Loucy (cell line): ENCODE data around the gene RPS6KA2.

Experiments
- H2AFZ ChIP-seq: fragments of 200-600 bp; sonication (generic); 2 replicates; pipeline ENCODE4 v1.6.0; 2016; ENCODE audit warnings: antibody characterized with exemption, mild to moderate bottlenecking, low read length, moderate library complexity
- H3F3A ChIP-seq: fragments of 200-600 bp; 2 replicates; pipeline ENCODE4 v1.6.0; 2016; ENCODE audit warnings: antibody characterized with exemption, low read depth, mild to moderate bottlenecking
- H3K27me3 ChIP-seq: fragments of 200-600 bp; sonication (generic); 2 replicates; pipeline ENCODE4 v1.6.1; 2014; ENCODE audit warnings: low read length, mild to moderate bottlenecking; ENCODE audit not compliant: insufficient read depth, poor library complexity, severe bottlenecking
- H3K36me3 ChIP-seq: fragments of 200-600 bp; sonication (generic); 2 replicates; pipeline ENCODE4 v1.6.1; 2016; ENCODE audit warnings: low read length; ENCODE audit not compliant: insufficient read depth
- H3K4me1 ChIP-seq: fragments of 200-600 bp; sonication (generic); 2 replicates; pipeline ENCODE4 v1.5.1; 2014; ENCODE audit warnings: low read length, mild to moderate bottlenecking; ENCODE audit not compliant: insufficient read depth, poor library complexity, severe bottlenecking
- H3K4me2 ChIP-seq: fragments of 200-600 bp; sonication (generic); 2 replicates; pipeline ENCODE4 v1.6.0; 2014; ENCODE audit warnings: antibody characterized with exemption, low read length, low read depth, mild to moderate bottlenecking; ENCODE audit not compliant: poor library complexity, severe bottlenecking
- H3K4me3 ChIP-seq: fragments of 200-600 bp; sonication (generic); 2 replicates; pipeline ENCODE4 v1.5.1; 2014; ENCODE audit warnings: low read length, mild to moderate bottlenecking, mixed read lengths; ENCODE audit not compliant: poor library complexity, severe bottlenecking
- H3K79me2 ChIP-seq: fragments of 200-600 bp; sonication (generic); 2 replicates; pipeline ENCODE4 v1.6.1; 2014; ENCODE audit warnings: low read length; ENCODE audit not compliant: insufficient read depth
- H3K9ac ChIP-seq: fragments of 200-600 bp; sonication (generic); 2 replicates; pipeline ENCODE4 v1.6.0; 2014; ENCODE audit warnings: mild to moderate bottlenecking, low read depth, low read length, moderate library complexity; ENCODE audit not compliant: poor library complexity, severe bottlenecking
- H3K9me2 ChIP-seq: fragments of 200-600 bp; sonication (generic); replicated peaks from 2 replicates; pipeline ENCODE4 v1.6.1; 2016; ENCODE audit warnings: low read depth, low read length, mixed read lengths
- H3K9me3 ChIP-seq: fragments of 200-600 bp; sonication (generic); 2 replicates; pipeline ENCODE4 v1.6.1; 2014; ENCODE audit warnings: mild to moderate bottlenecking, antibody characterized with exemption, low read length, low read depth; ENCODE audit not compliant: insufficient read depth
- H4K20me1 ChIP-seq: fragments of 200-600 bp; sonication (generic); 2 replicates; pipeline ENCODE4 v1.6.0; 2014; ENCODE audit warnings: antibody characterized with exemption, low read length, mild to moderate bottlenecking; ENCODE audit not compliant: insufficient read depth, poor library complexity, severe bottlenecking
- EZH2phosphoT487 ChIP-seq: fragments of 200-600 bp; IDR thresholded peaks from 2 replicates; pipeline ENCODE4 v1.6.1; 2018; ENCODE audit warnings: antibody characterized with exemption, mild to moderate bottlenecking, moderate library complexity, borderline replicate concordance
- TF ChIP-seq, protein P1 (sequence below): fragments of 200-600 bp; sonication (generic); conservative IDR thresholded peaks from 2 replicates; pipeline ENCODE4 v1.5.1; 2014; ENCODE audit warnings: mild to moderate bottlenecking, antibody characterized with exemption, low read length

Gene RPS6KA2

DNA sequence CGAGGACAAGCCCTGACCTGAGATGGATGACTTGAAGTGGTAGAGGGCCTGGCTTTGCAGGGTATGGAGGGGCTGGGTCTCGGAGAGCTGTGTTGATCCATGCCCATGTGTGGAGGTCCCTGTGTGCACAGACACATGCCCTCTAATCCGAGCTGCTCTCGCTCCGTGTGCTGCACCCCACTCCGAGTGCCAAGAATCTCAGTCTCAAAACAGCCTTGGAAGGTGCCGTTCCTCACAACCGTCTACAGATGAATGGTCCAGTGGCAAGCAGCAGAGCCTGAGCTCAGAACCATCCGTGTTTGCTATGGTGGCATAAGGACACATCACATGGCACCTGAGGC, 133.0 kb downstream of the RPS6KA2 start:
- peaks cover 32% of the 10 kb centered on the region for H3K4me1 ChIP-seq
- H2AFZ ChIP-seq = no peak overlapping the region
- no peaks in the 10 kb centered on the region for H3F3A ChIP-seq
- no peak overlapping the region for H3K4me2 ChIP-seq
- no peak for TF ChIP-seq EZH2phosphoT487
- TF ChIP-seq, protein P1, sequence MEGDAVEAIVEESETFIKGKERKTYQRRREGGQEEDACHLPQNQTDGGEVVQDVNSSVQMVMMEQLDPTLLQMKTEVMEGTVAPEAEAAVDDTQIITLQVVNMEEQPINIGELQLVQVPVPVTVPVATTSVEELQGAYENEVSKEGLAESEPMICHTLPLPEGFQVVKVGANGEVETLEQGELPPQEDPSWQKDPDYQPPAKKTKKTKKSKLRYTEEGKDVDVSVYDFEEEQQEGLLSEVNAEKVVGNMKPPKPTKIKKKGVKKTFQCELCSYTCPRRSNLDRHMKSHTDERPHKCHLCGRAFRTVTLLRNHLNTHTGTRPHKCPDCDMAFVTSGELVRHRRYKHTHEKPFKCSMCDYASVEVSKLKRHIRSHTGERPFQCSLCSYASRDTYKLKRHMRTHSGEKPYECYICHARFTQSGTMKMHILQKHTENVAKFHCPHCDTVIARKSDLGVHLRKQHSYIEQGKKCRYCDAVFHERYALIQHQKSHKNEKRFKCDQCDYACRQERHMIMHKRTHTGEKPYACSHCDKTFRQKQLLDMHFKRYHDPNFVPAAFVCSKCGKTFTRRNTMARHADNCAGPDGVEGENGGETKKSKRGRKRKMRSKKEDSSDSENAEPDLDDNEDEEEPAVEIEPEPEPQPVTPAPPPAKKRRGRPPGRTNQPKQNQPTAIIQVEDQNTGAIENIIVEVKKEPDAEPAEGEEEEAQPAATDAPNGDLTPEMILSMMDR = no peak
- no peak overlapping the region for H3K4me3 ChIP-seq
- no peaks in the 10 kb centered on the region for H3K79me2 ChIP-seq
- no peaks in the 10 kb centered on the region for H3K27me3 ChIP-seq
- no peaks in the 10 kb centered on the region for H3K36me3 ChIP-seq
- H3K9ac ChIP-seq = no peak overlapping the region
- no peaks in the 10 kb centered on the region for H4K20me1 ChIP-seq
- H3K9me2 ChIP-seq = no peaks in the 10 kb centered on the region
- H3K9me3 ChIP-seq = no peaks in the 10 kb centered on the region

DNA sequence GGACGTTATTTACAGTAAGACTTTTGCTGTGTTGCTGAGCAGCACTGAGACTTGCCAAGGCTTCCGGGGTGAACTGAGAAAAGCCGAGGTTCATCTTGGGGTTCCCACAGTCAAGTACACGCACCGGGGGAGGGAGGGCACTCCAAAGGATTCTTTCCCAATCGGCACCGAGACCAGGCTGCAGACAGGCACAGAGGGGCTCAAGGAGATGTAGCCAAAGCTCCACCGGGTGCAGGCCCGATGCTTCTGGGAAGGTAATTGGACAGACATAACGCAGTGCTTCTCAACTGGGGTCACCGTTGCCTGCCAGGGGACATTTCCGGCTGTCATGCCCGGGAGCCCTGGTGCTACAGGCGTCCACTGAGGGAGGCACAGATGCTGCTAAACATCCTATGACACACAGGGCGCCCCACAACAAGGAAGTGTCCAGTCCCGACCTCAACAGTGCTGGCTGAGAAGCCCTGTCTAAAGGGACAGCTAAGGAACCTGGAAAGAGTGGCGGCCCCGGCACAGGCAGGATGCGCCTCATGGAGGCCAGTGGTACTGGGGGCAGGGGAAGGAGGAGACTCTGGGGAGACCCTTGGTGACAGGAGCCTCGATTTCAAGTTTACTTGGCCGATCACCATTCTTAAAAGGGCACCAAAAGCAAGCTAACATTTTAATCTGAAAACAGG, 133.5 kb downstream of the RPS6KA2 start:
- Histone ChIP-seq H3F3A (peaks cover 3% of the 10 kb centered on the region), H3K4me1 (peaks cover 36% of the 10 kb centered on the region), H3K36me3 (no peaks in the 10 kb centered on the region), H3K27me3 (no peaks in the 10 kb centered on the region), H3K4me3 (no peak overlapping the region), H3K9me2 (no peaks in the 10 kb centered on the region), H3K9me3 (peaks cover 4% of the 10 kb centered on the region; the same call in 1 of the 2 replicates), H3K4me2 (no peak overlapping the region), H4K20me1 (no peaks in the 10 kb centered on the region), H3K79me2 (no peaks in the 10 kb centered on the region), H3K9ac (no peak overlapping the region), H2AFZ (no peak overlapping the region)
- TF ChIP-seq EZH2phosphoT487 = no peak
- TF ChIP-seq, protein P1 = no peak

DNA sequence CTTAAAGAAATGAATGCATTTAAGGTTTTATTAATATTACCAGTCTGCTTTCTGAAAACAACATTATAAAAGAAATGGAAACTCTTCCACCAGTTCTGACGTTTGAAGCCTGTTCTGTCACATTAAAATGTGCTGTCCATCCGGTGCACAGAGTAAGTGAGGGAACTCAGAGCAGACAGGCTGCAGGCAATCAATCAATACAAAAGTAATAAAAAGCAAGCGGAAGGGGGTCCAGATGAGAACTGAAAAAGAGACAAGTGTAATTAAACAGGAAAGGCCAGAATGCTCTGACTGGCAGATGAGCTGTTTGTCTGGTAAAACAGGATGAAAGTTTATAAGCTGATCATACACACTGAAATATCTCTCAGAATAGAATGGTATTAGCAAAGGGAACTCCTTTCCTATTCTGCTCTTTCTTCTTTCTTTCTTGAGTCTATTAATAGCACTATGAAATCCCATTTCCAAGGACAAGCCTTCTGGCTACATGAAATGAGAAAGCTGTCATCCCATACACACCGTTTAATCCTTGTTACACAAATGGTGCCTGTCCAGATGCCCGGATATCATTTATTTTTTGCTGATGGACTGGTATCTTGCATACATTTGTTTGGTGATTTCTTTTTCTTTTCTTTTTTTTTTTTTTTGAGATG, 134.8 kb downstream of the RPS6KA2 start:
- H3K27me3 ChIP-seq = no peaks in the 10 kb centered on the region
- peaks cover 13% of the 10 kb centered on the region for H3K9me3 ChIP-seq
- H3K9ac ChIP-seq = no peak overlapping the region

More for the DNA sequence above, 134.8 kb downstream of the RPS6KA2 start:
- Histone ChIP-seq H4K20me1 (no peaks in the 10 kb centered on the region), H3K9me2 (no peaks in the 10 kb centered on the region), H3K79me2 (no peaks in the 10 kb centered on the region), H3K4me1 (peaks cover 49% of the 10 kb centered on the region), H3K4me3 (no peak overlapping the region), H3K36me3 (peaks cover 1% of the 10 kb centered on the region; the same call in 1 of the 2 replicates), H3F3A (peaks cover 16% of the 10 kb centered on the region), H2AFZ (no peak overlapping the region), H3K4me2 (no peak overlapping the region)
- TF ChIP-seq, protein P1 = no peak
- no peak for TF ChIP-seq EZH2phosphoT487
